Measurements from ENCODE around the gene FOXP3. TPM values are rescaled to one million over a fixed set of nuclear protein-coding genes. Genes with fewer than 3 reads are reported as not detected.

Gene FOXP3
- total RNA-seq, 1 experiment from 2014 or later: 0.68 TPM

GRCh38 chrX:49282647-49283011 is 18.1 kb upstream of the FOXP3 start:
- no peaks in the 10 kb centered on the region for H3K4me1 ChIP-seq (ENCODE audit: insufficient read depth, low read length)
- H3K18ac ChIP-seq (ENCODE audit: insufficient read length, low read depth, low read length): no peak overlapping the region
- no peak overlapping the region for H3T11ph ChIP-seq (ENCODE audit: low read length)
- H4K91ac ChIP-seq (ENCODE audit: insufficient read length, low read depth, low read length): no peak overlapping the region
- peak; percentile 48; the same call in 2 of the 3 replicates for TF ChIP-seq CTCF (conservative IDR thresholded peaks at IDR 0.05)
- no peaks in the 10 kb centered on the region for H3K23me2 ChIP-seq (ENCODE audit: insufficient read length, low read depth, low read length, poor library complexity, severe bottlenecking)
- H4K5ac ChIP-seq (ENCODE audit: insufficient read length, low read depth, low read length): no peak overlapping the region
- no peak overlapping the region for H2AK5ac ChIP-seq (ENCODE audit: insufficient read length, low read length)
- H3K4me1 Mint-ChIP-seq: peaks cover 7 to 11% of the 10 kb centered on the region in 2 experiments; a peak in 3 of 4 replicates
- H3K79me2 ChIP-seq (ENCODE audit: insufficient read depth, low read length): peaks cover 3% of the 10 kb centered on the region; the same call in 1 of the 2 replicates
- no peak overlapping the region for H2AFZ ChIP-seq (ENCODE audit: low read length)
- no peak overlapping the region for H2BK15ac ChIP-seq (ENCODE audit: low read depth, low read length)
- no peak overlapping the region for H2BK12ac ChIP-seq (ENCODE audit: insufficient read length, low read depth, low read length)
- peak; percentile 53 for DNase-seq
- H3K23ac ChIP-seq (ENCODE audit: insufficient read length, low read depth, low read length): no peak overlapping the region
- no peak overlapping the region for H3K4me2 ChIP-seq (ENCODE audit: insufficient read depth, insufficient read length, low read length)
- H3K9ac ChIP-seq (ENCODE audit: extremely low read depth, insufficient read length, low read length): no peak overlapping the region
- no peak overlapping the region for H2BK120ac ChIP-seq (ENCODE audit: low read depth, low read length, poor library complexity, severe bottlenecking)
- no peaks in the 10 kb centered on the region for H3K27me3 ChIP-seq (ENCODE audit: insufficient read depth, low read length)
- H4K20me1 ChIP-seq (ENCODE audit: control insufficient read depth, insufficient read depth, insufficient read length): no peaks in the 10 kb centered on the region
- no peak overlapping the region for H3K27ac ChIP-seq (ENCODE audit: insufficient read length, low read depth, low read length)
- no peak overlapping the region for H3K4ac ChIP-seq (ENCODE audit: low read depth, low read length)
- peaks cover 2% of the 10 kb centered on the region for H3K27me3 Mint-ChIP-seq (ENCODE audit: low read depth)
- H3K14ac ChIP-seq (ENCODE audit: insufficient read depth, low read length): peak overlapping the region; percentile 87
- no peak overlapping the region for H4K8ac ChIP-seq (replicated peaks; ENCODE audit: insufficient read length, low read depth, low read length)
- H3K4me3 Mint-ChIP-seq: peak overlapping the region in 1 of 2 experiments; percentile 27; a peak in 3 of 5 replicates
- peaks cover 67 to 70% of the 10 kb centered on the region in 2 experiments for H3K9me3 Mint-ChIP-seq
- peaks cover 1 to 6% (median 4%) of the 10 kb centered on the region in 3 experiments; a peak in 6 of 7 replicates for H3K36me3 Mint-ChIP-seq (ENCODE audit: insufficient read depth in 1 of 3, low read depth in 3 of 3)
- H3K56ac ChIP-seq (ENCODE audit: insufficient read length, low read depth, low read length): no peak overlapping the region
- H3K79me1 ChIP-seq (ENCODE audit: insufficient read depth, low read depth, low read length, poor library complexity, severe bottlenecking): no peaks in the 10 kb centered on the region
- no CpG with 5 or more reads among the region's 11 CpGs for WGBS (ENCODE audit: extremely low coverage, insufficient read length, low lambda C conversion rate)
- peaks cover 28% of the 10 kb centered on the region for H3K9me3 ChIP-seq (ENCODE audit: control insufficient read depth, low read depth, low read length)
- no peak overlapping the region for H2BK5ac ChIP-seq (ENCODE audit: insufficient read length, low read length)
- no peak overlapping the region for H2BK20ac ChIP-seq (ENCODE audit: low read depth, low read length, poor library complexity, severe bottlenecking)
- peak overlapping the region; percentile 32 to 62 (median 56); a peak in 5 of 7 replicates for H3K27ac Mint-ChIP-seq
